HCT116 (cell line): Measurements from ENCODE around the gene EPS8. TPM values are rescaled to one million over a fixed set of nuclear protein-coding genes. Genes with fewer than 3 reads are reported as not detected.

Experiments
- ATAC-seq: fragments of 200-7000 bp; cut with Tn5 transposase; 2 replicates; pipeline ENCODE4 v1.9.1; 2020; ENCODE audit warnings: mild to moderate bottlenecking, moderate library complexity
- BruUV-seq: library from RNA; stranded (reverse); fragments of 400-500 nt; replicated peaks from 2 replicates; lab custom pipeline; 2021; lab: Mats Ljungman, UMichigan
- CTCF ChIA-PET: fragments of 300-600 bp; sonication (Branson Sonifier 250); formaldehyde crosslinking; loops from one replicate; lab custom pipeline; 2021; ENCODE audit warnings: antibody characterized with exemption; lab: Charles Lee
- POLR2A ChIA-PET: fragments of 300-600, 350-600 bp; sonication (Branson Sonifier 250); formaldehyde crosslinking; loops from one replicate; lab custom pipeline; 2021; ENCODE audit warnings: antibody characterized with exemption; lab: Charles Lee
- RAD21 ChIA-PET, 2 experiments: fragments of 300-600 bp; sonication (Branson Sonifier 250); formaldehyde crosslinking; loops; one replicate each; lab custom pipeline; 2023; ENCODE audit warnings: low total read pairs in 2 of 2; ENCODE audit not compliant: uncharacterized antibody in 2 of 2, unreplicated experiment in 2 of 2, low non-redundant PET in 1 of 2; lab: Charles Lee
- DNase-seq: peaks from one replicate; pipeline ENCODE4 v3.0.0-alpha.2; 2010; ENCODE audit warnings: low read depth, low spot score
- H2AFZ ChIP-seq: fragments of 200-600 bp; shearing (Covaris generic), sonication (generic); 2 replicates; pipeline ENCODE4 v1.6.1; 2017; ENCODE audit warnings: low read depth, mixed run types, mixed read lengths, antibody characterized with exemption, low read length; ENCODE audit not compliant: poor library complexity, severe bottlenecking
- H3K27ac ChIP-seq: 2 replicates; pipeline ENCODE4 v1.5.1; 2012; ENCODE audit warnings: low read depth, low read length
- H3K27me3 ChIP-seq: fragments of 200-600 bp; sonication (generic); 2 replicates; pipeline ENCODE4 v1.6.1; 2016; ENCODE audit warnings: mixed run types, low read length, mixed read lengths; ENCODE audit not compliant: insufficient read depth
- H3K36me3 ChIP-seq, 2 experiments: fragments of 200-500 bp in 1 of 2; fragments of 200-600 bp in 1 of 2; sonication (Bioruptor generic) in 1 of 2; sonication (generic) in 1 of 2; 2 replicates each; pipeline versions ENCODE4 v1.5.1 to v1.6.1; 2014 to 2016; ENCODE audit warnings: low read length in 2 of 2, inconsistent platforms in 1 of 2, mixed read lengths in 1 of 2, mixed run types in 1 of 2; ENCODE audit not compliant: insufficient read depth in 2 of 2, control insufficient read depth in 1 of 2
- H3K4me1 ChIP-seq, 2 experiments: fragments of 200-600 bp in 1 of 2; sonication (generic) in 1 of 2; 2 replicates each; pipeline versions ENCODE4 v1.5.1 to v1.6.1; 2012 to 2017; ENCODE audit warnings: low read length in 2 of 2, inconsistent platforms in 1 of 2, mild to moderate bottlenecking in 1 of 2, mixed read lengths in 1 of 2, mixed run types in 1 of 2, moderate library complexity in 1 of 2; ENCODE audit not compliant: insufficient read depth in 2 of 2, control insufficient read depth in 1 of 2
- H3K4me2 ChIP-seq: fragments of 200-600 bp; sonication (generic); 2 replicates; pipeline ENCODE4 v1.6.1; 2017; ENCODE audit warnings: mixed run types, low read length, mixed read lengths
- H3K4me3 ChIP-seq, 2 experiments: fragments of 200-600 bp in 1 of 2; sonication (generic) in 1 of 2; replicated peaks in 1 of 2; 2 replicates each; pipeline ENCODE4 v1.5.1; 2011 to 2016; ENCODE audit warnings: low read length in 2 of 2, control low read depth in 1 of 2, low read depth in 1 of 2, mild to moderate bottlenecking in 1 of 2, mixed read lengths in 1 of 2, mixed run types in 1 of 2
- H3K79me2 ChIP-seq: fragments of 200-600 bp; sonication (generic); 2 replicates; pipeline ENCODE4 v1.6.1; 2017; ENCODE audit warnings: mild to moderate bottlenecking, mixed run types, low read length, moderate library complexity, mixed read lengths; ENCODE audit not compliant: insufficient read depth
- H3K9ac ChIP-seq: fragments of 200-600 bp; sonication (generic); 2 replicates; pipeline ENCODE4 v1.6.1; 2016; ENCODE audit warnings: low read length, mixed read lengths
- H3K9me2 ChIP-seq: fragments of 200-600 bp; sonication (generic), shearing (Covaris generic); 2 replicates; pipeline ENCODE4 v1.6.1; 2017; ENCODE audit warnings: mixed run types, mild to moderate bottlenecking, moderate library complexity; ENCODE audit not compliant: insufficient read depth
- H3K9me3 ChIP-seq, 2 experiments: fragments of 200-500 bp in 1 of 2; fragments of 200-600 bp in 1 of 2; sonication (Bioruptor generic) in 1 of 2; sonication (generic) in 1 of 2; 2 replicates each; pipeline ENCODE4 v1.6.1; 2014 to 2017; ENCODE audit warnings: low read length in 2 of 2, mixed read lengths in 2 of 2, inconsistent platforms in 1 of 2, low read depth in 1 of 2, mild to moderate bottlenecking in 1 of 2, mixed run types in 1 of 2, moderate library complexity in 1 of 2; ENCODE audit not compliant: control insufficient read depth in 1 of 2, insufficient read depth in 1 of 2
- H4K20me1 ChIP-seq: fragments of 200-600 bp; sonication (generic), shearing (Covaris generic); 2 replicates; pipeline ENCODE4 v1.6.1; 2017; ENCODE audit warnings: mixed run types, mild to moderate bottlenecking, moderate library complexity; ENCODE audit not compliant: insufficient read depth
- CEBPB ChIP-seq: IDR thresholded peaks from 2 replicates; pipeline ENCODE4 v1.6.1; 2012; ENCODE audit warnings: low read depth
- EZH2phosphoT487 ChIP-seq: fragments of 200-600 bp; IDR thresholded peaks from 2 replicates; pipeline ENCODE4 v1.6.1; 2018; ENCODE audit warnings: antibody characterized with exemption, borderline replicate concordance
- FOSL1 ChIP-seq: IDR thresholded peaks from 2 replicates; pipeline ENCODE4 v1.6.1; 2012; ENCODE audit warnings: low read depth
- REST ChIP-seq: IDR thresholded peaks from 2 replicates; pipeline ENCODE4 v1.6.1; 2012; ENCODE audit warnings: low read depth
- SIN3A ChIP-seq: IDR thresholded peaks from 2 replicates; pipeline ENCODE4 v1.6.1; 2012; ENCODE audit warnings: low read depth
- YY1 ChIP-seq: IDR thresholded peaks from 2 replicates; pipeline ENCODE4 v1.6.1; 2011; ENCODE audit warnings: low read length, low read depth, moderate library complexity, mild to moderate bottlenecking; ENCODE audit not compliant: insufficient replicate concordance; ENCODE audit errors: extremely low read depth
- ZBTB33 ChIP-seq: IDR thresholded peaks from 2 replicates; pipeline ENCODE4 v1.6.1; 2011; ENCODE audit warnings: mild to moderate bottlenecking, low read length, moderate library complexity; ENCODE audit not compliant: insufficient replicate concordance; ENCODE audit errors: extremely low read depth
- ZFX ChIP-seq: fragments of 450-650 bp; IDR thresholded peaks from 2 replicates; pipeline ENCODE4 v1.6.1; 2017
- intact Hi-C: fragments of 100-400 bp; cut with micrococcal nuclease; formaldehyde crosslinking; loops from 2 replicates; pipeline ENCODE4 v1.10.0; 2022
- total RNA-seq: library from RNA; stranded (reverse); gene quantifications from one replicate; pipeline ENCODE4 v1.2.1, GENCODE V29; 2021; ENCODE audit not compliant: unreplicated experiment

The EPS8 gene
- total RNA-seq, 1 experiment from 2014 or later: 49.9 TPM

GRCh38 chr12:15646581-15646980, 142.6 kb downstream of the EPS8 start:
- ATAC-seq (no peak), DNase-seq (no peak)
- no peaks in the 10 kb centered on the region for H4K20me1 ChIP-seq
- H3K9me3 ChIP-seq: no peaks in the 10 kb centered on the region
- H3K27ac ChIP-seq: no peak overlapping the region
- RAD21 ChIA-PET: no interaction called here
- H3K9ac ChIP-seq: no peak overlapping the region
- POLR2A ChIA-PET: no interaction called here
- H3K9me2 ChIP-seq: no peaks in the 10 kb centered on the region
- intact Hi-C loops: no loop called here
- BruUV-seq: no TSS peak
- H2AFZ ChIP-seq: no peak overlapping the region
- no peaks in the 10 kb centered on the region for H3K27me3 ChIP-seq
- CTCF ChIA-PET: no interaction called here
- no peak for TF ChIP-seq CEBPB
- H3K36me3 ChIP-seq: peaks cover 11 to 16% of the 10 kb centered on the region in 2 experiments; a peak in 3 of 4 replicates
- H3K79me2 ChIP-seq: no peaks in the 10 kb centered on the region
- no peaks in the 10 kb centered on the region for H3K4me1 ChIP-seq
- H3K4me2 ChIP-seq: no peak overlapping the region
- no peak overlapping the region for H3K4me3 ChIP-seq

- Histone ChIP-seq H3K9ac (no peak overlapping the region), H3K27ac (no peak overlapping the region), H4K20me1 (no peaks in the 10 kb centered on the region), H3K4me1 (no peaks in the 10 kb centered on the region), H3K36me3 (peaks cover 18 to 21% of the 10 kb centered on the region in 2 experiments), H3K4me3 (no peak overlapping the region), H2AFZ (no peak overlapping the region), H3K79me2 (no peaks in the 10 kb centered on the region), H3K9me3 (no peaks in the 10 kb centered on the region), H3K9me2 (no peaks in the 10 kb centered on the region), H3K4me2 (no peak overlapping the region), H3K27me3 (no peaks in the 10 kb centered on the region)
- ATAC-seq (no peak), DNase-seq (no peak)
- BruUV-seq: no TSS peak
- no peak for TF ChIP-seq EZH2phosphoT487
- ChIA-PET CTCF (no interaction called here), RAD21 (no interaction called here), POLR2A (no interaction called here)
- intact Hi-C loops: no loop called here
These were observed 144.5 kb downstream of the EPS8 start for GRCh38 chr12:15644700-15645099.

GRCh38 chr12:15638231-15638630, 151.0 kb downstream of the EPS8 start:
- TF ChIP-seq SIN3A (no peak), ZBTB33 (no peak), ZFX (no peak), REST (no peak), FOSL1 (no peak), YY1 (no peak)
- intact Hi-C loops: no loop called here
- ATAC-seq (no peak), DNase-seq (no peak)
- Histone ChIP-seq H3K9me2 (no peaks in the 10 kb centered on the region), H2AFZ (no peak overlapping the region), H3K9me3 (no peaks in the 10 kb centered on the region), H3K4me2 (no peak overlapping the region), H3K36me3 (peaks cover 9 to 19% of the 10 kb centered on the region in 2 experiments), H3K4me3 (no peak overlapping the region), H3K79me2 (no peaks in the 10 kb centered on the region), H3K4me1 (peaks cover 38 to 42% of the 10 kb centered on the region in 2 experiments), H4K20me1 (no peaks in the 10 kb centered on the region), H3K9ac (no peak overlapping the region), H3K27ac (peak overlapping the region; percentile 48; the same call in 1 of the 2 replicates), H3K27me3 (no peaks in the 10 kb centered on the region)
- RAD21 ChIA-PET: no interaction called here
- POLR2A ChIA-PET: no interaction called here
- BruUV-seq: no TSS peak
- CTCF ChIA-PET: no interaction called here
